A549 (cell line): Measurements from ENCODE around the gene GRAMD1A. TPM values are rescaled to one million over a fixed set of nuclear protein-coding genes. Genes with fewer than 3 reads are reported as not detected.

Experiments
- ATAC-seq, 2 experiments: fragments of 200-7000 bp in 1 of 2; fragments of >200 bp in 1 of 2; cut with Nextera tagmentation in 1 of 2; cut with Tn5 transposase in 1 of 2; 3 replicates each; pipeline versions ENCODE4 v1.8.0 to v1.9.1; 2018 to 2020; ENCODE audit warnings: mild to moderate bottlenecking in 1 of 2, moderate library complexity in 1 of 2
- CTCF ChIA-PET: fragments of 300-600 bp; sonication (Branson Sonifier 250); formaldehyde crosslinking; extraction: SDS; loops from one replicate; lab custom pipeline; 2021; ENCODE audit warnings: antibody characterized with exemption, inconsistent platforms; lab: Yijun Ruan, JAX
- POLR2A ChIA-PET: fragments of 350-600 bp; formaldehyde crosslinking; extraction: SDS; loops from one replicate; lab custom pipeline; 2021; ENCODE audit warnings: antibody characterized with exemption, inconsistent platforms; lab: Yijun Ruan, JAX
- DNase-seq, 2 experiments: peaks; one replicate each; pipeline versions ENCODE4 v3.0.0 to v3.0.0-alpha.2; 2011 to 2016; ENCODE audit warnings: low read depth in 1 of 2, low spot score in 1 of 2
- FAIRE-seq: peaks from 2 replicates; lab custom pipeline; 2011; peaks lifted over from hg19 to GRCh38; lab: Jason Lieb, UNC
- H3K27ac ChIP-seq, 2 experiments: fragments of >200 bp; sonication (Bioruptor Twin); formaldehyde crosslinking; 3 replicates each; pipeline ENCODE4 v1.5.1; 2016 to 2017
- H3K4me1 ChIP-seq: fragments of >200 bp; sonication (Bioruptor Twin); formaldehyde crosslinking; 3 replicates; pipeline ENCODE4 v1.6.1; 2016
- H3K4me2 ChIP-seq: fragments of >200 bp; sonication (Bioruptor Twin); formaldehyde crosslinking; 3 replicates; pipeline ENCODE4 v1.6.1; 2016
- H3K4me3 ChIP-seq: fragments of >200 bp; sonication (Bioruptor Twin); formaldehyde crosslinking; 3 replicates; pipeline ENCODE4 v1.5.1; 2016
- H3K9me3 ChIP-seq: fragments of >200 bp; sonication (Bioruptor Twin); formaldehyde crosslinking; 3 replicates; pipeline ENCODE4 v1.6.1; 2016
- BHLHE40 ChIP-seq: IDR thresholded peaks from 2 replicates; pipeline ENCODE4 v1.6.1; 2012; ENCODE audit warnings: low read depth, low read length, inconsistent platforms
- CEBPB ChIP-seq, 2 experiments: fragments of >200 bp in 1 of 2; sonication (Bioruptor Twin) in 1 of 2; formaldehyde crosslinking in 1 of 2; IDR thresholded peaks; 2 replicates each; pipeline ENCODE4 v1.6.1; 2012 to 2016
- EHMT2 ChIP-seq: fragments of 200-600 bp; sonication (generic); IDR thresholded peaks from 2 replicates; pipeline ENCODE4 v1.6.1; 2016; ENCODE audit warnings: antibody characterized with exemption, low read depth, mild to moderate bottlenecking, moderate library complexity
- ESRRA ChIP-seq: fragments of 150-350 bp; IDR thresholded peaks from 2 replicates; pipeline ENCODE4 v1.6.1; 2014; ENCODE audit warnings: mild to moderate bottlenecking, low read length, borderline replicate concordance
- FOXS1 ChIP-seq: fragments of 250-450 bp; sonication (Bioruptor Pico); IDR thresholded peaks from 2 replicates; pipeline ENCODE4 v1.5.0; 2020; ENCODE audit warnings: mild to moderate bottlenecking, moderate library complexity
- GATA3 ChIP-seq: IDR thresholded peaks from 2 replicates; pipeline ENCODE4 v1.6.1; 2012; ENCODE audit warnings: borderline replicate concordance
- HOXB13 ChIP-seq: fragments of 250-450 bp; sonication (Bioruptor Pico); IDR thresholded peaks from 2 replicates; pipeline ENCODE4 v1.5.0; 2020; ENCODE audit warnings: low read depth, mild to moderate bottlenecking, moderate library complexity
- KDM1A ChIP-seq: fragments of 200-600 bp; sonication (generic); IDR thresholded peaks from 2 replicates; pipeline ENCODE4 v1.6.1; 2016; ENCODE audit warnings: low read depth, mild to moderate bottlenecking
- MAZ ChIP-seq: fragments of 150-350 bp; IDR thresholded peaks from 2 replicates; pipeline ENCODE4 v1.6.1; 2014; ENCODE audit warnings: antibody characterized with exemption, low read depth, low read length, borderline replicate concordance
- MYC ChIP-seq: IDR thresholded peaks from 2 replicates; pipeline ENCODE4 v1.6.1; 2012; ENCODE audit warnings: mild to moderate bottlenecking, inconsistent platforms, low read length, improper control_type of control experiment, borderline replicate concordance
- NFE2L2 ChIP-seq: fragments of 150-350 bp; conservative IDR thresholded peaks from 2 replicates; pipeline ENCODE4 v1.6.1; 2014; ENCODE audit warnings: low read length
- POLR2AphosphoS2 ChIP-seq: conservative IDR thresholded peaks from 2 replicates; pipeline ENCODE4 v1.6.1; 2012; ENCODE audit warnings: low read length, improper control_type of control experiment, inconsistent platforms
- RFX5 ChIP-seq: fragments of 450-650 bp; IDR thresholded peaks from 2 replicates; pipeline ENCODE4 v1.7.1; 2014; ENCODE audit warnings: antibody characterized with exemption, mild to moderate bottlenecking, moderate library complexity
- SMC3 ChIP-seq: fragments of >200 bp; sonication (Bioruptor Twin); formaldehyde crosslinking; IDR thresholded peaks from 3 replicates; pipeline ENCODE4 v1.6.1; 2018; ENCODE audit warnings: inconsistent platforms
- SREBF2 ChIP-seq: fragments of 450-650 bp; IDR thresholded peaks from 2 replicates; pipeline ENCODE4 v1.6.1; 2014; ENCODE audit warnings: mild to moderate bottlenecking, moderate library complexity
- TFCP2L1 ChIP-seq: fragments of 250-450 bp; sonication (Bioruptor Pico); IDR thresholded peaks from 2 replicates; pipeline ENCODE4 v1.5.0; 2021; ENCODE audit warnings: mild to moderate bottlenecking
- ZC3H11A ChIP-seq: fragments of 450-650 bp; IDR thresholded peaks from 2 replicates; pipeline ENCODE4 v1.6.1; 2014; ENCODE audit warnings: antibody characterized with exemption, mild to moderate bottlenecking
- ZFP36 ChIP-seq: fragments of 450-650 bp; IDR thresholded peaks from 2 replicates; pipeline ENCODE4 v1.6.1; 2014; ENCODE audit warnings: borderline replicate concordance; ENCODE audit not compliant: partially characterized antibody
- WGBS: methylation state at CpG from one replicate; pipeline ENCODE4 v1.1.6; 2017; ENCODE audit errors: missing lambda C conversion rate; 5-methylcytosine and 5-hydroxymethylcytosine counted together
- polyA plus RNA-seq, 4 experiments: library from polyadenylated mRNA; depleted of rRNA in 3 of 4; stranded (reverse); fragments of >200 nt; fragmentation: RNase III in 1 of 4; extraction: RNeasy Plus Mini Kit Qiagen cat#74134 plus additional on column Dnase treatment in 1 of 4; gene quantifications; 2 replicates in 3 of 4; 3 replicates in 1 of 4; pipeline ENCODE4 v1.2.3, GENCODE V29; 2011 to 2017
- TF ChIP-seq, protein P1 (sequence below): IDR thresholded peaks from 2 replicates; pipeline ENCODE4 v1.6.1; 2012
- TF ChIP-seq, protein P2 (sequence below): fragments of >200 bp; sonication (Bioruptor Twin); formaldehyde crosslinking; IDR thresholded peaks from 2 replicates; pipeline ENCODE4 v1.6.1; 2016
- TF ChIP-seq, protein P3 (sequence below): fragments of 250-450 bp; sonication (Bioruptor Pico); IDR thresholded peaks from 2 replicates; pipeline ENCODE4 v1.5.0; 2021; ENCODE audit warnings: mild to moderate bottlenecking, moderate library complexity, borderline replicate concordance
- TF ChIP-seq, protein P4 (sequence below): fragments of 200-600 bp; sonication (generic); IDR thresholded peaks from 2 replicates; pipeline ENCODE4 v1.6.1; 2016; ENCODE audit warnings: antibody characterized with exemption, mild to moderate bottlenecking, moderate library complexity

Gene GRAMD1A
- polyA plus RNA-seq, 2 of the 4 experiments (the other 2 are of a cell fraction), result 128 to 184 TPM

DNA sequence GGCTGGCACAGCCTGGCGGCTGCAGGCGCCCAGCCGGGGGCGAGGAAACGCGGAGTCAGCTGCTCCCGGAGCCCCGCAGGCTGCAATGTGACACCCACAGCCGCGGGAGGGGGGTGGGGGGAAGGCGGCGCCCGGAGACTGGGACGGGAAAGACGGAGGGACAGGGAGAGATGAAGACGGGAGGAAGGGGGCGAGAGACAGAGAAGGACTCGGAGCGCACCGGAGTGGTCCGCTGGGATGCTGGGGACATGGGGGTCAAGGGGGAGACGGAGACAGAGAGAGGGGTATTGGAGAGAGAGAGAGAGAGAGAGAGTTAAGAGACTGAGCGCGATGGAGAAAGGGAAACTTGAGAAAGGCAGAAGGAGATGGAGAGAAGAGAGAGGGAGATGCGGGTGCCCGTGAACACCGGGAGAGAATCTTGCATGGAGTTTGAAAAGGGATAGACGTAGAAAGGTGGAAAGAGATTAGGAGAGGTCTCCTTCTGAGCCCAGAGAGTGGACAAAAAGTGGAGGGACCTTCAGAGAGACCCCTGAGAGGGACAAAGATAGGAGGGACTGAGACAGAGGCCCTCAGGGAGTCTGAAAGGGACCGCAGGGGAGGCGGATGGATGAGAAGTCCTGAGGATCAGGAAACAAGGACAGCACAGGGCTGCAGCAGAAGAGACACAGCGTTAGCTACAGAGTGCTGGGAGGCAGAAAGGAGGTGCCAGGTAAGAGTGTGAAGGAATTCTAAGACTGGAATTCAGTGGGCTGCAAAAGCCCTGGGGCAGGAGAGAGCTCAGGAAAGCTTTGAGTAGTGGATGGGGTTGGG is 31.2 kb downstream of the GRAMD1A start:
- peak; percentile 11 to 27; a peak in 5 of 6 replicates for ATAC-seq
- H3K27ac ChIP-seq, result peak overlapping the region; percentile 77 to 91
- 53% methylated on average over 19 of the region's 31 CpGs for WGBS
- peak overlapping the region; percentile 73 for H3K4me3 ChIP-seq
- ChIA-PET CTCF (interaction anchor here (0.5 to 48.0 kb wide), 6 partner anchors 16 to 83 kb away, joined by 3 to 1860 read pairs (median 6); partner anchors contain the start of genes GRAMD1A and ZNF792), POLR2A (interaction anchor here (0.6 to 2.0 kb wide), 5 partner anchors 14 to 1023 kb away, joined by 4 to 8 read pairs (median 6); partner anchors contain the start of genes GRAMD1A and THAP8)
- peak overlapping the region; percentile 96 for H3K4me2 ChIP-seq
- TF ChIP-seq FOXS1 (CRISPR knock-in tag), result no peak
- TF ChIP-seq NFE2L2, result no peak
- TF ChIP-seq EHMT2, result no peak
- TF ChIP-seq TFCP2L1 (CRISPR knock-in tag), result 0 out of 2 replicates have a peak, but pooled peaks have one; percentile 17
- TF ChIP-seq POLR2AphosphoS2, result 0 out of 2 replicates have a peak, but pooled peaks have one; percentile 29
- no peak for TF ChIP-seq CEBPB (IDR thresholded peaks at IDR 0.05)
- peaks cover 12% of the 10 kb centered on the region for H3K4me1 ChIP-seq
- no peak for FAIRE-seq
- H3K9me3 ChIP-seq, result no peaks in the 10 kb centered on the region
- DNase-seq, result peak in 1 of 2 experiments; percentile 68

DNA sequence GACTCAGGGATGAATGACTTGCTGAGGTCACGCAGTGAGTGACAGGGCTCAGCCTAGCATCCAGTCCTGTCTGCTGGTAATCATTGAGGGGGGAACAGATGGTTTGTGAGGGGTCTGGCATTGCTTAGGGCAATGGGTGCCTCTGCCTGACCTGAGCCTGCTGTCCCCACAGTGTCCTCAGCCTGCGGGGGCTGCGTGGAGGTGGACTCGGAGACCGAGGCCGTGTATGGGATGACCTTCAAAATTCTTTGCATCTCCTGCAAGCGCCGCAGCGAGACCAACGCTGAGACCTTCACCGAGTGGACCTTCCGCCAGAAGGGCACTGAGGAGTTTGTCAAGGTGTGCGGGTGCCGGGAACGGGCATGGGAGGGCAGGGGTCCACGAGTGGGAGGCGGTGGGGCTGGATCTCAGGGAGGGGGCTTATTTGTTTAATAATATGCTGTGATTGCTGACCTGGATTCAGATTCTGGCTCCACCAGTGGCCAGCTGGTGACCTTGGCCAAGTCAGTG is 32.3 kb downstream of the GRAMD1A start:
- no peak for DNase-seq
- Histone ChIP-seq H3K4me3 (no peak overlapping the region), H3K9me3 (no peaks in the 10 kb centered on the region), H3K27ac (no peak overlapping the region), H3K4me2 (no peak overlapping the region), H3K4me1 (peaks cover 12% of the 10 kb centered on the region)
- ChIA-PET POLR2A (interaction anchor here (1.6 kb wide), 1 partner anchor 26 kb away, joined by 7 read pairs; no protein-coding TSS in a partner anchor), CTCF (interaction anchor here (0.5 to 48.0 kb wide), 4 partner anchors 15 to 82 kb away, joined by 3 to 1860 read pairs (median 94); partner anchors contain the start of genes GRAMD1A and ZNF792)
- TF ChIP-seq SREBF2, result no peak
- TF ChIP-seq RFX5, result no peak
- TF ChIP-seq MAZ, result no peak
- TF ChIP-seq KDM1A, result no peak
- TF ChIP-seq GATA3, result no peak
- TF ChIP-seq, protein P1, sequence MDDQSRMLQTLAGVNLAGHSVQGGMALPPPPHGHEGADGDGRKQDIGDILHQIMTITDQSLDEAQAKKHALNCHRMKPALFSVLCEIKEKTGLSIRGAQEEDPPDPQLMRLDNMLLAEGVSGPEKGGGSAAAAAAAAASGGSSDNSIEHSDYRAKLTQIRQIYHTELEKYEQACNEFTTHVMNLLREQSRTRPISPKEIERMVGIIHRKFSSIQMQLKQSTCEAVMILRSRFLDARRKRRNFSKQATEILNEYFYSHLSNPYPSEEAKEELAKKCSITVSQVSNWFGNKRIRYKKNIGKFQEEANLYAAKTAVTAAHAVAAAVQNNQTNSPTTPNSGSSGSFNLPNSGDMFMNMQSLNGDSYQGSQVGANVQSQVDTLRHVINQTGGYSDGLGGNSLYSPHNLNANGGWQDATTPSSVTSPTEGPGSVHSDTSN, result no peak
- TF ChIP-seq, protein P2, sequence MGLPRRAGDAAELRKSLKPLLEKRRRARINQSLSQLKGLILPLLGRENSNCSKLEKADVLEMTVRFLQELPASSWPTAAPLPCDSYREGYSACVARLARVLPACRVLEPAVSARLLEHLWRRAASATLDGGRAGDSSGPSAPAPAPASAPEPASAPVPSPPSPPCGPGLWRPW, result no peak
- no peak for TF ChIP-seq BHLHE40
- TF ChIP-seq HOXB13 (CRISPR knock-in tag), result no peak
- FAIRE-seq, result no peak
- no peak for ATAC-seq
- 92% methylated on average over 17 of the region's 17 CpGs for WGBS

DNA sequence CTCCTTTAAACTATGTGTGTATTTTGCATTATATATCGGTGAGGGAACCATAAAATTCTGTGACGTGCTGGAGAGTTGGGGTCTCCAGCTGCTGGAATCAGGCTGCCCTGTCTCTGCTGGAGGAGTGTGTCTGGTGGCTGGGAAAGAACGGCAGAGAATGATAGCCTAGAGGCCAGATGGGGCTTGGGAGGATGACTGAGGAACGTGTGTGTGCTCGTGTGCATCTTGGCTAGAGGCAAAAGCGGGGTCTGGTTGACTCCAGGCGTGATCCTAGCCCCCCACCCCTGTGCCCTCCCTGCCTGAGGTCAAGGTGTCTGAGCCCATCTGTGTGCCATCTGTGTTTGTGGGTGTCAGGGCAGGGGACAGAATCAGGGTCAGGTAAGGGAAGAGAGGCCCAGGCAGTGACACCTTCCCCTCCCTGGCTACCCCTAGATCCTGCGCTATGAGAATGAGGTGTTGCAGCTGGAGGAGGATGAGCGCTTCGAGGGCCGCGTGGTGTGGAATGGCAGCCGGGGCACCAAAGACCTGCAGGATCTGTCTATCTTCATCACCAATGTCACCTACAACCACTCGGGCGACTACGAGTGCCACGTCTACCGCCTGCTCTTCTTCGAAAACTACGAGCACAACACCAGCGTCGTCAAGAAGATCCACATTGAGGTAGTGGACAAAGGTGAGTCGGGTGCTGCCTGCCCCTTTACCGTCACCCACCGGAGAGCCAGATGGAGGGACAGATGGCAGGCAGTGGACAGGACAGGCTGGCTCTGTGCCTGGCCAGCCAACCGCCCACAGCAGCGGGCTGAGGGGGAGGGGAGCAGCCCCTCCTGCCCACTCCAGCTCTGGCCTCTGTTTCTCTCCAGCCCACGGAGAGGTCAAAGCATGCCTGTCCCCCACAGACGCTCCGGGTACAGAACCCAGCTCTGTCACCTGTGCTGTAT is 33.2 kb downstream of the GRAMD1A start:
- H3K27ac ChIP-seq, result no peak overlapping the region
- H3K9me3 ChIP-seq, result no peaks in the 10 kb centered on the region
- FAIRE-seq (peak; percentile 65), ATAC-seq (no peak), DNase-seq (no peak)
- TF ChIP-seq ESRRA, result no peak
- TF ChIP-seq SREBF2, result no peak
- no peak for TF ChIP-seq ZC3H11A
- TF ChIP-seq ZFP36, result no peak
- TF ChIP-seq MYC, result no peak
- TF ChIP-seq, protein P3, sequence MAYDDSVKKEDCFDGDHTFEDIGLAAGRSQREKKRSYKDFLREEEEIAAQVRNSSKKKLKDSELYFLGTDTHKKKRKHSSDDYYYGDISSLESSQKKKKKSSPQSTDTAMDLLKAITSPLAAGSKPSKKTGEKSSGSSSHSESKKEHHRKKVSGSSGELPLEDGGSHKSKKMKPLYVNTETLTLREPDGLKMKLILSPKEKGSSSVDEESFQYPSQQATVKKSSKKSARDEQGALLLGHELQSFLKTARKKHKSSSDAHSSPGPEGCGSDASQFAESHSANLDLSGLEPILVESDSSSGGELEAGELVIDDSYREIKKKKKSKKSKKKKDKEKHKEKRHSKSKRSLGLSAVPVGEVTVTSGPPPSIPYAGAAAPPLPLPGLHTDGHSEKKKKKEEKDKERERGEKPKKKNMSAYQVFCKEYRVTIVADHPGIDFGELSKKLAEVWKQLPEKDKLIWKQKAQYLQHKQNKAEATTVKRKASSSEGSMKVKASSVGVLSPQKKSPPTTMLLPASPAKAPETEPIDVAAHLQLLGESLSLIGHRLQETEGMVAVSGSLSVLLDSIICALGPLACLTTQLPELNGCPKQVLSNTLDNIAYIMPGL, result no peak
- TF ChIP-seq SMC3, result no peak
- TF ChIP-seq CEBPB (IDR thresholded peaks at IDR 0.05), result no peak
- TF ChIP-seq, protein P4, sequence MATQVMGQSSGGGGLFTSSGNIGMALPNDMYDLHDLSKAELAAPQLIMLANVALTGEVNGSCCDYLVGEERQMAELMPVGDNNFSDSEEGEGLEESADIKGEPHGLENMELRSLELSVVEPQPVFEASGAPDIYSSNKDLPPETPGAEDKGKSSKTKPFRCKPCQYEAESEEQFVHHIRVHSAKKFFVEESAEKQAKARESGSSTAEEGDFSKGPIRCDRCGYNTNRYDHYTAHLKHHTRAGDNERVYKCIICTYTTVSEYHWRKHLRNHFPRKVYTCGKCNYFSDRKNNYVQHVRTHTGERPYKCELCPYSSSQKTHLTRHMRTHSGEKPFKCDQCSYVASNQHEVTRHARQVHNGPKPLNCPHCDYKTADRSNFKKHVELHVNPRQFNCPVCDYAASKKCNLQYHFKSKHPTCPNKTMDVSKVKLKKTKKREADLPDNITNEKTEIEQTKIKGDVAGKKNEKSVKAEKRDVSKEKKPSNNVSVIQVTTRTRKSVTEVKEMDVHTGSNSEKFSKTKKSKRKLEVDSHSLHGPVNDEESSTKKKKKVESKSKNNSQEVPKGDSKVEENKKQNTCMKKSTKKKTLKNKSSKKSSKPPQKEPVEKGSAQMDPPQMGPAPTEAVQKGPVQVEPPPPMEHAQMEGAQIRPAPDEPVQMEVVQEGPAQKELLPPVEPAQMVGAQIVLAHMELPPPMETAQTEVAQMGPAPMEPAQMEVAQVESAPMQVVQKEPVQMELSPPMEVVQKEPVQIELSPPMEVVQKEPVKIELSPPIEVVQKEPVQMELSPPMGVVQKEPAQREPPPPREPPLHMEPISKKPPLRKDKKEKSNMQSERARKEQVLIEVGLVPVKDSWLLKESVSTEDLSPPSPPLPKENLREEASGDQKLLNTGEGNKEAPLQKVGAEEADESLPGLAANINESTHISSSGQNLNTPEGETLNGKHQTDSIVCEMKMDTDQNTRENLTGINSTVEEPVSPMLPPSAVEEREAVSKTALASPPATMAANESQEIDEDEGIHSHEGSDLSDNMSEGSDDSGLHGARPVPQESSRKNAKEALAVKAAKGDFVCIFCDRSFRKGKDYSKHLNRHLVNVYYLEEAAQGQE, result no peak
- no peak overlapping the region for H3K4me2 ChIP-seq
- H3K4me3 ChIP-seq, result no peak overlapping the region
- H3K4me1 ChIP-seq, result peaks cover 8% of the 10 kb centered on the region
- 84% methylated on average over 30 of the region's 30 CpGs for WGBS
- CTCF ChIA-PET, result interaction anchor here (0.9 to 48.0 kb wide), 6 partner anchors 14 to 109 kb away, joined by 3 to 1860 read pairs (median 8); partner anchors contain the start of genes FXYD7, GRAMD1A, LGI4 and ZNF792
- POLR2A ChIA-PET, result no interaction called here
